Measurements from ENCODE around the gene FNDC3B.

DNA sequence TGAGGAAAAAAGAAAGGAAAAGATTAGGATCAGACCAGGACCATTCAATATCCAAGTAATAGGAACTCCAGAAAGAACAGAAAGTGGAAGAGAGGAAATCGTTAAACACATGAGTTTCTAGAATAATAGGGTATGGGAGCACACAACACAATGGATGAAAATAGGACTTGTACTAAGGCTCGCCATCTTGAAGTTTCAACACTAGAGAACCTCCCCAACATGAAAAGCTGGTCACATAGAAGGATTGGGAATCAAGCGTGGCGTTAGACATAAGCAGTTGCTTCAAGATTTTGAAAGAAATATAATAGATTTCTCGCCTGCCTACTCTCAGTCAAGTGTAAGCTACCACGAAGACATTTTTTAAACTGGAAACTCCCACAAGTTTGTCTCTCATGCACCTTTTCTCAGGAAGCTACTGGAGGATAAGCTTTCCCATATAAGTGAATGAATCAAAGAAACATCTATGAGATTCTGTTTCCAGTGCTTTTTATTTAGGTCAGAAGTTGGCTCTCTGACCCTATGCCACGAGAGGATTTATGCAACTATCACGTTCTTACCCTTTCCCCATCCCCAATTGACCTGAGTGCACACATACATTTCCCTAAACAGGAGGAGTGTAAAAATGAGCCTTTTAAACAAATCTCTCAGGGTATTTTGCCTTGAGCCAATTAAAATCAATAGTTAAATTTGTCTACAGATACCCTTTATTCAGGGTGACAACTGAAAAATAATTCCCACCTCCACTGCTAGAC lies 363.7 kb downstream of the FNDC3B start:
- TF ChIP-seq EZH2 (IDR thresholded peaks at IDR 0.05; ENCODE audit: low read depth, low read length, severe bottlenecking) (no peak), JUN (IDR thresholded peaks at IDR 0.05; ENCODE audit: low read depth, low read length) (no peak), PHF8 (conservative IDR thresholded peaks at IDR 0.05; ENCODE audit: low read depth, low read length) (no peak), CTCF (IDR thresholded peaks at IDR 0.05; ENCODE audit: control extremely low read depth in 1 of 3, insufficient read depth in 1 of 3, low read depth in 1 of 3, low read length in 3 of 3) (no peak), CEBPB (IDR thresholded peaks at IDR 0.05; ENCODE audit: low read depth, low read length) (no peak), HDAC6 (IDR thresholded peaks at IDR 0.05; ENCODE audit: low read depth, low read length) (no peak), USF2 (IDR thresholded peaks at IDR 0.05; ENCODE audit: low read length) (no peak), ZNF274 (IDR thresholded peaks at IDR 0.05; ENCODE audit: borderline replicate concordance, extremely low read depth, low read length) (no peak), TEAD4 (IDR thresholded peaks at IDR 0.05; ENCODE audit: low read depth, low read length) (no peak), NRF1 (IDR thresholded peaks at IDR 0.05; ENCODE audit: low read depth, low read length) (no peak), RXRA (IDR thresholded peaks at IDR 0.05; ENCODE audit: insufficient read depth, low read depth, low read length) (no peak), EP300 (IDR thresholded peaks at IDR 0.05; ENCODE audit: borderline replicate concordance in 1 of 2, low read depth in 2 of 2, low read length in 2 of 2) (no peak)
- TF ChIP-seq, protein P1, sequence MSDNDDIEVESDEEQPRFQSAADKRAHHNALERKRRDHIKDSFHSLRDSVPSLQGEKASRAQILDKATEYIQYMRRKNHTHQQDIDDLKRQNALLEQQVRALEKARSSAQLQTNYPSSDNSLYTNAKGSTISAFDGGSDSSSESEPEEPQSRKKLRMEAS (IDR thresholded peaks at IDR 0.05) = no peak
